HG03571 (cell line): ENCODE measurements around the gene ZNF567.

Experiments used
- ATAC-seq: cut with Tn5 transposase; IDR thresholded peaks from one replicate; pipeline ENCODE4 v1.9.1; 2021; ENCODE audit not compliant: unreplicated experiment

ZNF567 gene

DNA sequence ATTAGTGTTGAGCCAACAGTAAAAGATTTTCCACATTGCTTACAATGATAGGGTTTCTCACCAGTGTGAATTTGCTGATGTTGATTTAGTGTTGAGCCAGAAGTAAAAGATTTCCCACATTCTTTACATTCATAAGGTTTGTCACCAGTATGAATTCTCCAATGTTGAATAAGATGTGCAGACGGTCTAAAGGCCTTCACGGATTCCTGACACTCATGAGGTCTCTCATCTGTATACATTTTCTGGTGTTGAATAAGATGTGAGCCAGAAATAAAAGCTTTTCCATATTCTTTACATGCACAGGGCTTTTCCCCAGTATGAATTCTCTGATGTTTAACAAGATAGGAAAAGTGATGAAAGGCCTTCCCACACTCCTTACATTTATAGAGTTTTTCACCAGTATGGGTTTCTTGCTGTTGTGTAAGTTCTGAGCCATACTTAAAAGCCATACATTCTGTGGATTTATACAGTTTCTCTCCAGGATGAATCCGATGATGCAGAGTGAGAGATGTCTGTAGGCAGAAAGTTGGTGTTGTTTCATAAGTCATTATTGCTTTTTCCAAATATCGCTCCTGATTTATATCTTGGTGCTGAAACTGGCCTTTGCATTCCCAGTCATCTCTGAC lies 62.8 kb downstream of the ZNF567 start:
- no peak for ATAC-seq
